AG04450 (cell line): ENCODE data around the gene CDK5R2. TPM values are rescaled to one million over a fixed set of nuclear protein-coding genes. Genes with fewer than 3 reads are reported as not detected.

Experiments used
- CTCF ChIA-PET: fragments of 300-600, 350-600 bp; formaldehyde crosslinking; extraction: SDS; loops from one replicate; lab custom pipeline; 2022; ENCODE audit warnings: antibody characterized with exemption, inconsistent platforms; lab: Charles Lee
- POLR2A ChIA-PET: fragments of 350-600 bp; formaldehyde crosslinking; extraction: SDS; loops from one replicate; lab custom pipeline; 2021; ENCODE audit warnings: antibody characterized with exemption, inconsistent platforms; lab: Yijun Ruan, JAX
- DNase-seq: peaks from one replicate; pipeline ENCODE4 v3.0.0-alpha.2; 2011; ENCODE audit warnings: low read depth, low spot score
- H3K27ac ChIP-seq: one replicate; pipeline ENCODE4 v1.5.1; 2012; ENCODE audit warnings: low read depth, low read length, control low read depth
- H3K27me3 ChIP-seq: one replicate; pipeline ENCODE4 v1.6.0; 2012; ENCODE audit warnings: low read length; ENCODE audit not compliant: control insufficient read depth, insufficient read depth
- H3K4me3 ChIP-seq: 2 replicates; pipeline ENCODE4 v1.5.1; 2011; ENCODE audit warnings: mild to moderate bottlenecking, low read depth, low read length, control low read depth
- H3K9me3 ChIP-seq: 2 replicates; pipeline ENCODE4 v1.5.1; 2012; ENCODE audit warnings: low read length; ENCODE audit not compliant: control insufficient read depth, insufficient read depth
- CTCF ChIP-seq: IDR thresholded peaks from 2 replicates; pipeline ENCODE4 v1.5.1; 2011; ENCODE audit warnings: low read depth, low read length, control low read depth, inconsistent platforms
- polyA plus RNA-seq: library from polyadenylated mRNA; depleted of rRNA; stranded (reverse); fragments of >200 nt; gene quantifications from 2 replicates; pipeline ENCODE4 v1.2.3, GENCODE V29; 2011

CDK5R2 gene
- polyA plus RNA-seq, 1 experiment, result 0.05 TPM

- Histone ChIP-seq H3K27ac (no peak overlapping the region), H3K27me3 (peaks cover 82% of the 10 kb centered on the region), H3K4me3 (no peak overlapping the region), H3K9me3 (no peaks in the 10 kb centered on the region; the same call in 1 of the 2 replicates)
- ChIA-PET CTCF (interaction anchor here (0.5 to 2.4 kb wide), 32 partner anchors 8 to 357 kb away, joined by 3 to 17 read pairs (median 4); partner anchors contain the start of gene CFAP65), POLR2A (interaction anchor here (0.5 kb wide), 1 partner anchor 257 kb away, joined by 3 read pairs; the partner anchor contains the start of gene TUBA4B)
- DNase-seq, result no peak
- no peak for TF ChIP-seq CTCF
Measured at GRCh38 chr2:218995561-218995960, 36.1 kb downstream of the CDK5R2 start.

- Histone ChIP-seq H3K27me3 (peaks cover 82% of the 10 kb centered on the region), H3K9me3 (no peaks in the 10 kb centered on the region; the same call in 1 of the 2 replicates), H3K4me3 (peak overlapping the region; percentile 52), H3K27ac (no peak overlapping the region)
- ChIA-PET POLR2A (no interaction called here), CTCF (interaction anchor here (0.5 to 2.4 kb wide), 18 partner anchors 8 to 282 kb away, joined by 3 to 13 read pairs (median 5); partner anchors contain the start of gene CFAP65)
- DNase-seq, result peak; percentile 27
- TF ChIP-seq CTCF, result peak; percentile 89
Measured at GRCh38 chr2:218995972-218996711, 36.7 kb downstream of the CDK5R2 start.

GRCh38 chr2:218996937-218997336 lies 37.5 kb downstream of the CDK5R2 start:
- POLR2A ChIA-PET, result no interaction called here
- no peak for DNase-seq
- no peak overlapping the region for H3K4me3 ChIP-seq
- no peak overlapping the region for H3K27ac ChIP-seq
- H3K9me3 ChIP-seq, result no peaks in the 10 kb centered on the region; the same call in 1 of the 2 replicates
- TF ChIP-seq CTCF, result no peak
- H3K27me3 ChIP-seq, result peaks cover 80% of the 10 kb centered on the region
- CTCF ChIA-PET, result interaction anchor here (1.1 to 2.4 kb wide), 7 partner anchors 15 to 158 kb away, joined by 3 to 13 read pairs (median 6); partner anchors contain the start of gene CFAP65

- ChIA-PET POLR2A (no interaction called here), CTCF (no interaction called here)
- TF ChIP-seq CTCF, result no peak
- peaks cover 80% of the 10 kb centered on the region for H3K27me3 ChIP-seq
- H3K27ac ChIP-seq, result no peak overlapping the region
- no peaks in the 10 kb centered on the region; the same call in 1 of the 2 replicates for H3K9me3 ChIP-seq
- DNase-seq, result no peak
- H3K4me3 ChIP-seq, result no peak overlapping the region
Measured at GRCh38 chr2:218997731-218998130, 38.3 kb downstream of the CDK5R2 start.
